RCC 7860 (cell line): Measurements from ENCODE around the gene CACNA1D.

Experiments used
- DNase-seq: peaks from one replicate; pipeline ENCODE4 v3.0.0-alpha.2; 2015; ENCODE audit warnings: low spot score
- FAIRE-seq: peaks from 2 replicates; lab custom pipeline; 2012; peaks lifted over from hg19 to GRCh38; lab: Jason Lieb, UNC

The CACNA1D gene

DNA sequence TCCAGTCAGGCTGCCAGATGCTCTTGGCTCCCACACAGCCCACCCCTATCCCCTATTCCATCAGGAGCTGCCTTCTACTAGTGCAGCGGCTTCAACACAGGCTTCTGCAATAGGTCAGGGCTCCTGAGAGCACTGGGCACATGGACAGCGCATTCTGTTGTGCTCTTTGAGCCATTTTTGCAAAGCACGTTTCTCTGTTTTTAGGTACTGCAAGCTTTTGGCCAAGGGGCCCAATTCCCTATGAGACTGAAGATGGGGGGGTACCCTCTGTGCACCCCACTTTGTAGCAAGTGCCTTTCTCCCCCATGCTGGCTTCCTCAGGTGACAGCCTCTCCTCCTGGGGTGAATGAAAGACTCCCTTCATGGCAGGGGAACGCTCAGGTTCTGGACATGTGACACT, 320.7 kb downstream of the CACNA1D start:
- DNase-seq (no peak), FAIRE-seq (no peak)

GRCh38 chr3:53815651-53816050, 321.2 kb downstream of the CACNA1D start:
- no peak for FAIRE-seq
- no peak for DNase-seq

DNA sequence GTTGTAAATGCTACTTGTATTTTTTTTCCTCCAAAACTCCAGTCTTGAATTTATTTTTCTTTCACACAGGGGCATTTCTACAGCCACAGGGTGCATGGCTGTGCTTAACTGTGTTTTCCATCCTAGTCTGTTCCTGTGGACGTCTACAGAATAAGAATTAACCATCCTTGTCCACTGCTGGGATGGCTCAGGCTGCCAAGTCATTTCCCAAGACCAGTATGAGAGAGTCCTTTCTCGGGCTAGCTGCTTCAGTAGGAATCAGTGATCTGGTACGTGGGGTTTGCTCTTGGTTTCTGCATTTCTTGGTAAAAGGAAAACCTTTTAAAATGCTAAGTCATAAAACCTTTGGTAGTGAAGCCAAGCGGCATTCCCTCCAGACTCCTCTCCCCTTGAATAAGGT, 322.0 kb downstream of the CACNA1D start:
- no peak for DNase-seq
- no peak for FAIRE-seq

GRCh38 chr3:53817211-53817610, 322.8 kb downstream of the CACNA1D start:
- no peak for DNase-seq
- no peak for FAIRE-seq

GRCh38 chr3:53817809-53818208, 323.4 kb downstream of the CACNA1D start:
- no peak for DNase-seq
- no peak for FAIRE-seq

- DNase-seq, result no peak
- no peak for FAIRE-seq
Measured at GRCh38 chr3:53818221-53819162, 324.1 kb downstream of the CACNA1D start.

DNA sequence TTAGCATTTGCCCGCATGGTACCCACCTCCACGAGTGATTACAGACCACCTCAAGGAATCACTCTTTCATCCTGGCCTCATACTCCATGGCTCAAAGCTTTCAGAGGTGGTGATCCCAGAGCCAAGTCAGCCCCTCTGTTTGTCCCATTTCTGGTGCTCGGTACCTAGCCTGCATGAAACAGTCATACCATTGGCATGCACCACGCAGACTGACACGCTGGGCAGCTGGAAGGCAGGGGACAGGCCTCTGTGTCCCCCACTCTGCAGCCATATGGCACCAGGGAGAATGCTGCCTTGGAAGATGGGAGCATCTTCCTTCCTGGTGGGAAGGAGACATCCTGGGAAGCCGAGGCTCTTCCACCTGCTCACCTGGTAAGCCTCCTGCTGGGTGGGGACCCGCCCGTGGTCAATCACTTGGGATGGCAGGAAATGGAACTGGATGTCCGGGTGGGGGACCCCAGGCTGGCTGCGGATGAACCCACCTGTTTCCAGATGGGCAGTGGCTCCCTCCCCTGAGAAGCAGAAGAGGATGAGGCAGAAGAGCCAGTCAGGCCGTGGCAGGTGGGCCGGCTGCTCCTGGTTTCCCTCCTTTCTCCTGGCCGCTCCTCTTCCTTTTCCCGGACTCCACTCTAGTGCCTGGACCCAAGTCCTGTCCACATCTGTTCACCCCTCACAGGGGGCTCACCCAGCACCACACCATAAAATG, 324.9 kb downstream of the CACNA1D start:
- no peak for DNase-seq
- no peak for FAIRE-seq

GRCh38 chr3:53820084-53820483, 325.7 kb downstream of the CACNA1D start:
- no peak for DNase-seq
- FAIRE-seq, result no peak

GRCh38 chr3:53820756-53821580, 326.6 kb downstream of the CACNA1D start:
- DNase-seq, result no peak
- FAIRE-seq, result no peak

DNA sequence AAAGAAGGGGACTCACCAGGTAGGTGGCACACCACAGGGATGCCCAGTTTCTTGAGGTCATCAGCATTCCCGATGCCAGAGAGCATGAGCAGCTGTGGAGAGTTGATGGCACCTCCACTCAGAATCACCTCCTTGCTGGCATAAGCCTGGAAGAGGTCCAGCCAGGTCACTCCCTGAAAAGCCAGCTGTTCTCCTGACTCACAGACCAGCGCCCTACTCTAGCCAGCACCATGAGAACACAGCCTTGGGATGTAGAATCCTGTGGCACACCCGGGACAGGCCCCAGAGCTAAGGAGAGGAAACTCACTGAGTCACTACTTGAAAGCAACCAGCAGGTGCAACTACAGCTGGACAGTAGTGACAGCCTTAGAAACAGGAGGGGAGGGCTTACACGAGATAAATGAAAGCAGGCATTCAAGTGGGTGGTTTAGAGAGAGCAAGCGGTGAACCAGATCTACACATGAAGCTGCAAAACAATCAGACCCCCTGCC, 327.3 kb downstream of the CACNA1D start:
- FAIRE-seq (no peak), DNase-seq (no peak)

- FAIRE-seq, result no peak
- DNase-seq, result no peak
Measured at GRCh38 chr3:53822331-53822741, 327.9 kb downstream of the CACNA1D start.

- FAIRE-seq (no peak), DNase-seq (no peak)
Measured at GRCh38 chr3:53823026-53823955, 328.9 kb downstream of the CACNA1D start.

GRCh38 chr3:53823956-53824657, 329.7 kb downstream of the CACNA1D start:
- FAIRE-seq (no peak), DNase-seq (no peak)

- FAIRE-seq, result no peak
- no peak for DNase-seq
Measured at GRCh38 chr3:53824795-53825194, 330.4 kb downstream of the CACNA1D start.

GRCh38 chr3:53826048-53826447, 331.6 kb downstream of the CACNA1D start:
- DNase-seq, result no peak
- no peak for FAIRE-seq

DNA sequence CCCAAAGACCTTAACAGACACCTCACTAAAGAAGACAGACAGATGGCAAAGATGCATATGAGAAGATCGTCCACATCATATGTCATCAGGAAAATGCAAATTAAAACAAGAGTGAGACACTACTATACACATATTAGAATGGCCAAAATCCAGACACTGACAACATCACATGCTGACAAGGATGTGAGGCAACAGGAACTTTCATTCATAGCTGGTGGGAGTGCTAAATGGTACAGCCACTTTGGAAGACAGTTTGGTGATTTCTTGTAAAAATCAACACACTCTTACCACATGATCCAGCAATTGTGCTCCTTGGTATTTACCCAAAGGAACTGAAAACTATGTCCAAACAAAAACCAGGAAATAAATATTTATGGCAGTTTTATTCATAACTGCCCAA, 334.2 kb downstream of the CACNA1D start:
- DNase-seq, result no peak
- no peak for FAIRE-seq

DNA sequence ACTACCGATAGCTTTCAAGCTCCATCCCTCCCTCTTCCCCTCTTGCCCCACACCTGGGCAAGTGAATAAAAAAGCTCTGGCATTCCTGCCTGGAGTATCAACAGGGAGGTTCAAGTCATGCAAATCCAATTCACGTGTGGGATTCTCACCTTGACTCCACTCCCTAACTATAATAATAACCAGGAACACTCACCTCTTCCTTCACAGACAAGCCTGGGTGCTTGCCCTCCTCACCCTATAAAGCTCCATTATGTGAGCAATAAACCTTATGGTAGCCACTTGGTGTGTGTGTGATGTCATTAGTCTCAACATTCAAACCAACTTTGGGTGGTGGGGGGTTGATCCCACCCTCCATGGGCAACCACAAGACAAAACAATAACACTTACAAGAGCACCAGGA, 335.2 kb downstream of the CACNA1D start:
- no peak for FAIRE-seq
- no peak for DNase-seq

DNA sequence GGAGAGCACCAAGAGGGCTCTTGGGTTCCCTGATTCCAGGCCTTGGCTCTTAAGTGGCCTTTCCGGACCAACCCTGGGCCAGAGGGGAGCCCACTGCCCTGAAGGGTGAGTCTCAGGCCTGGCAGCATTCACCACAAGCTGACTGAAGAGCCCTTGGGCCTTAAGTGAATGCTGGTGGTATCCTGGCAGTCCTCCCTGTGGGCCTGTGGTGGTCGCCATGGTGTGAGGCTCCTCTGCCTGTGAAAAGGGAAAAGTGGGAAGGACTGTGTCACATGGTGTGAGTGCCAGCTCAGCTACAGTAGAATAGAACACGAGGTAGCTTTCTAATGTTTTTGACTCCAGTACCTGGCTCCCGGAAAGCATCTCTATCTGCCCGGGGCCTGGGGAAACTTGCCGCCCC, 336.5 kb downstream of the CACNA1D start:
- DNase-seq (no peak), FAIRE-seq (no peak)

DNA sequence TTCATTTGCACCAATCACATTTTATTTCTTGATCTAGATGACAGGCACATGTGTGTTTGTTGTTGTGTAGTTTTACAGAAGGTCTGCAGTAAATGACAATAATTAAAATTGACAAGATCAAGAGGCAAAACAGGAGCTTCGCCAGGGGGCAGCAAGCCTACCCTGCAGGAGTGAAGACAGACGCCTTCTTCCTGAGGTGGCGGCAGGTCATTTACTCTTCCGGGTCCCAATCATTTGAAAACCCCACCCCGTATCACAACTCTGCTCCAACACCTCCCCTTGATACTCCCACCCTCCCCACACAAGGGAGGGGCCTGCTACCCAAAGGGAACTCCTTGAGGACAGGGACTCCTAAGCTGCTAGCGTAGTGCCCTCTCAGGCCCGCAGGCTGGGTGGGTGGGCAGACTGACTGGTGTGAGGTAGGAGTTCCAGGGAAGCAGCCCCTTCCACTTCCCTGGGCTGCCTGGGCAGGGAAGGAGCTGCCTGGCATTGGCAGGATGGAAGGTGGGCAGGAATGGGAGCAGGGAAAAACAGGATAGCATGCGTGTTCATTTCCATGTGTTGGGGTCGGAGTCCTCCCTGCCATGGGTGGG, 338.7 kb downstream of the CACNA1D start:
- FAIRE-seq (no peak), DNase-seq (no peak)
